ENCODE results near the gene CUEDC1. TPM values are rescaled to one million over a fixed set of nuclear protein-coding genes. Genes with fewer than 3 reads are reported as not detected.
A peak's percentile ranks its signal among the peaks of the same experiment; 100 is the strongest.

Gene CUEDC1
- total and polyA plus RNA-seq, 2 of the 4 experiments (the other 2 are of a cell fraction) = 4.1 to 21.2 TPM

DNA sequence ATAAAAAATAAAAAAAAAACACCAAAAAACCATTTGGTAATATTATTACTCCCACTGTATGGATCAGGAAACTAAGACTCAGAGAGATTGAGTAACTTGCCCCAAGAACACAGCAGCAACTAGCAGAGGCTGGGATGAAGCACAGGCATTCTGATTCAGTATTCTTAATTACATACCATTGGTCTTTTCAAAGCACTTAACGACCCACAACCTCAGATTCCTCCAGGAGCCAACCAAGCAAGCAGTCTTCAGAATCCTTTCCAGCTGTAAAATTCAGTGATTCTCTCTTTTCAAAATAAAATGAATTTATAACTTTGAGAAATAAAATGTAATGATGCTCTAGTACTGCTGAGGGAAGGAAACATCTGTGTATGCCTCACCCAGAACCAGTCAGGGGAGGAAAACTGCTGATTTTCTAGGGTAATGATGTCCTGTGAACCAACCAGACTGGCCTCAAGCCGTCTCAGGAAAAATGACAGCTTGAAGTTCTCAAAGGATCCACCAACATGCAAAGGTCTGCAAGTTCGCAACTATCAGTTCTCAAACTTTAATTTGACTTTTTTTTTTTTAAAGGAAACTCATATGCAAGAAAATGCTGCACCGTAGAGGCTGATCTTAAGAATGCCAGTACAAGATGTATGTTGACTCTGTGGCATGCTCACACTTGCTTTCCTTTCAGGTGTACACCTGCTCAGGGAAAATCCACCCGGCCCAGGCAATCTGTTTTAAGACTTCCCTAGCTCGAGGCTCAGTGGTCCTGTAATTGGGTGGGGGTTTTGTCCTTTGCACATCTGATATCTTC is 9.0 kb downstream of the CUEDC1 start:
- H4K20me1 ChIP-seq (ENCODE audit: insufficient read depth, low read length) = peaks cover 12% of the 10 kb centered on the region; the same call in 1 of the 2 replicates
- H3K9ac ChIP-seq (ENCODE audit: low read depth, low read length) = peak overlapping the region; percentile 6; the same call in 1 of the 2 replicates
- peak overlapping the region; percentile 79 for H2AK5ac ChIP-seq (ENCODE audit: low read depth, low read length)
- H3K4me2 ChIP-seq (ENCODE audit: low read depth, low read length) = peak overlapping the region; percentile 68
- dilution Hi-C loops (cut with HindIII; ENCODE audit: low sequenced_read_pairs, unreplicated experiment) (no loop called here), intact Hi-C loops (cut with micrococcal nuclease) (no loop called here), in situ Hi-C loops (cut with MboI; ENCODE audit: low sequenced_read_pairs) (no loop called here)
- H2BK20ac ChIP-seq (ENCODE audit: low read depth, low read length) = peak overlapping the region; percentile 58
- peak overlapping the region; percentile 26 for H3K56ac ChIP-seq (ENCODE audit: extremely low read depth, insufficient read depth, low read length)
- BruUV-seq (replicated peaks) = no TSS peak
- H2AK9ac ChIP-seq (replicated peaks; ENCODE audit: low read depth, low read length, poor library complexity) = peak overlapping the region; percentile 70
- ChIA-PET POLR2A (ENCODE audit: unreplicated experiment) (interaction anchor here (0.6 to 1.0 kb wide), 5 partner anchors 8 to 877 kb away, joined by 3 to 7 read pairs (median 7); no protein-coding TSS in a partner anchor), CTCF (interaction anchor here (1.1 kb wide), 1 partner anchor 54 kb away, joined by 4 read pairs; no protein-coding TSS in a partner anchor)
- H3K14ac ChIP-seq (replicated peaks; ENCODE audit: low read depth, low read length) = peak overlapping the region; percentile 66
- peak overlapping the region; percentile 96 for H2BK120ac ChIP-seq (ENCODE audit: low read depth, low read length)
- H3K9me3 ChIP-seq (ENCODE audit: control insufficient read depth, insufficient read depth, low read length) = no peaks in the 10 kb centered on the region
- H3K23ac ChIP-seq (ENCODE audit: low read depth, low read length) = peak overlapping the region; percentile 74
- H2BK5ac ChIP-seq (ENCODE audit: low read depth, low read length, poor library complexity, severe bottlenecking) = peak overlapping the region; percentile 36
- peaks cover 28% of the 10 kb centered on the region for H3K4me1 ChIP-seq (ENCODE audit: control insufficient read depth, insufficient read depth, low read length)
- peak overlapping the region; percentile 91 for H3K4ac ChIP-seq (ENCODE audit: low read depth, low read length)
- H3K79me1 ChIP-seq (ENCODE audit: low read depth in 1 of 2, low read length in 2 of 2) = peaks cover 32 to 79% of the 10 kb centered on the region in 2 experiments
- H3K18ac ChIP-seq (ENCODE audit: low read depth, low read length) = peak overlapping the region; percentile 20
- no CpG with 5 or more reads among the region's 6 CpGs for WGBS, 2 experiments (ENCODE audit: extremely low coverage in 2 of 2, insufficient read length in 1 of 2)
- H2AFZ ChIP-seq (replicated peaks; ENCODE audit: low read length, poor library complexity) = peak overlapping the region; percentile 55
- H3K4me3 ChIP-seq (ENCODE audit: insufficient read depth, low read depth, low read length) = peak overlapping the region; percentile 2; the same call in 1 of the 2 replicates
- 0 out of 2 replicates have a peak overlapping the region, but pooled peaks have one; percentile 4 for H4K5ac ChIP-seq (ENCODE audit: low read depth, low read length)
- ATAC-seq (ENCODE audit: low read depth) = 0 out of 2 replicates have a peak, but pooled peaks have one; percentile 2
- H3K27me3 ChIP-seq (ENCODE audit: control insufficient read depth, insufficient read depth, low read length) = no peaks in the 10 kb centered on the region
- peaks cover 31% of the 10 kb centered on the region for H3K9me1 ChIP-seq (ENCODE audit: insufficient read depth, low read length)
- peak overlapping the region; percentile 84 for H4K91ac ChIP-seq (ENCODE audit: insufficient read depth, low read depth, low read length)
- peak overlapping the region; percentile 22 to 67; a peak in 3 of 4 replicates for H4K8ac ChIP-seq (ENCODE audit: low read depth in 2 of 2, low read length in 2 of 2)
- no peaks in the 10 kb centered on the region for H3K36me3 ChIP-seq (ENCODE audit: control insufficient read depth, insufficient read depth, low read length)
- peak overlapping the region; percentile 83; the same call in 2 of the 3 replicates for H2BK15ac ChIP-seq (ENCODE audit: low read depth, low read length)
- peak overlapping the region; percentile 47; the same call in 1 of the 2 replicates for H3K27ac ChIP-seq (ENCODE audit: insufficient read depth, low read length)
- peak; percentile 58 for DNase-seq
- TF ChIP-seq CEBPB (IDR thresholded peaks at IDR 0.05; ENCODE audit: low read depth, low read length) (peak; percentile 56), NFE2L2 (IDR thresholded peaks at IDR 0.05; ENCODE audit: low read depth, low read length) (no peak)

Measured in IMR-90 (cell line).